H1 (cell line): ENCODE data around the gene CELF2.

Experiments
- CHD2 ChIP-seq: IDR thresholded peaks from 2 replicates; pipeline ENCODE4 v1.6.1; 2012; ENCODE audit warnings: low read length, improper control_type of control experiment
- CTCF ChIP-seq, 3 experiments: IDR thresholded peaks; 1 replicate in 2 of 3; 2 replicates in 1 of 3; pipeline versions ENCODE4 v1.5.1 to v1.6.1; 2011; ENCODE audit warnings: low read length in 3 of 3, mild to moderate bottlenecking in 3 of 3, inconsistent platforms in 2 of 3, low read depth in 1 of 3, moderate library complexity in 1 of 3; ENCODE audit not compliant: insufficient read depth in 1 of 3; ENCODE audit errors: control extremely low read depth in 1 of 3
- EP300 ChIP-seq, 2 experiments: IDR thresholded peaks; 1 replicate in 1 of 2; 2 replicates in 1 of 2; pipeline ENCODE4 v1.6.1; 2011 to 2012; ENCODE audit warnings: low read depth in 2 of 2, low read length in 2 of 2, mild to moderate bottlenecking in 2 of 2, borderline replicate concordance in 1 of 2, inconsistent platforms in 1 of 2, moderate library complexity in 1 of 2
- POLR2A ChIP-seq, 2 experiments: IDR thresholded peaks; 1 replicate in 1 of 2; 2 replicates in 1 of 2; pipeline ENCODE4 v1.6.1; 2011; ENCODE audit warnings: low read depth in 2 of 2, low read length in 2 of 2, mild to moderate bottlenecking in 2 of 2; ENCODE audit errors: control extremely low read depth in 1 of 2
- POLR2AphosphoS5 ChIP-seq: IDR thresholded peaks from 2 replicates; pipeline ENCODE4 v1.6.1; 2011; ENCODE audit warnings: low read depth, low read length
- RAD21 ChIP-seq, 2 experiments: IDR thresholded peaks in 1 of 2; conservative IDR thresholded peaks in 1 of 2; 2 replicates each; pipeline ENCODE4 v1.6.1; 2011; ENCODE audit warnings: low read depth in 2 of 2, low read length in 2 of 2, improper control_type of control experiment in 1 of 2, inconsistent platforms in 1 of 2, mild to moderate bottlenecking in 1 of 2, moderate library complexity in 1 of 2
- RXRA ChIP-seq: IDR thresholded peaks from 2 replicates; pipeline ENCODE4 v1.6.1; 2011; ENCODE audit warnings: low read depth, mild to moderate bottlenecking, low read length, moderate library complexity; ENCODE audit not compliant: insufficient read depth
- SIX5 ChIP-seq: IDR thresholded peaks from 2 replicates; pipeline ENCODE4 v1.6.1; 2011; ENCODE audit warnings: mild to moderate bottlenecking, low read depth, low read length
- SP2 ChIP-seq: IDR thresholded peaks from 2 replicates; pipeline ENCODE4 v1.6.1; 2012; ENCODE audit warnings: mild to moderate bottlenecking, low read length, inconsistent platforms
- TCF12 ChIP-seq: IDR thresholded peaks from 2 replicates; pipeline ENCODE4 v1.6.1; 2011; ENCODE audit warnings: low read depth, mild to moderate bottlenecking, low read length

- TF ChIP-seq EP300 (IDR thresholded peaks at IDR 0.05; ENCODE audit: borderline replicate concordance in 1 of 2, low read depth in 2 of 2, low read length in 2 of 2) (no peak), POLR2A (IDR thresholded peaks at IDR 0.05; ENCODE audit: control extremely low read depth in 1 of 2, low read depth in 2 of 2, low read length in 2 of 2) (no peak), CHD2 (no peak), CTCF (IDR thresholded peaks at IDR 0.05; ENCODE audit: control extremely low read depth in 1 of 3, insufficient read depth in 1 of 3, low read depth in 1 of 3, low read length in 3 of 3) (no peak), RXRA (no peak), TCF12 (no peak), SP2 (no peak), SIX5 (no peak), POLR2AphosphoS5 (no peak), RAD21 (IDR thresholded peaks at IDR 0.05 in 1 of 2, conservative IDR thresholded peaks at IDR 0.05 in 1 of 2; ENCODE audit: low read depth in 2 of 2, low read length in 2 of 2) (no peak)
These were observed 88.0 kb downstream of the CELF2 start for GRCh38 chr10:11105676-11106004.
